Activated CD4-positive, alpha-beta memory T cell treated with anti-CD3 and anti-CD28 coated beads for 36 hours (primary cell): ENCODE data around the gene CNTROB. TPM values are rescaled to one million over a fixed set of nuclear protein-coding genes. Genes with fewer than 3 reads are reported as not detected.

ENCODE experiments used
- CTCF ChIA-PET: fragments of 350-600 bp; sonication (Branson Sonifier 250); formaldehyde crosslinking; loops from one replicate; lab custom pipeline; 2021; ENCODE audit warnings: antibody characterized with exemption, inconsistent platforms; lab: Charles Lee
- POLR2A ChIA-PET: fragments of 350-600 bp; sonication (Branson Sonifier 250); formaldehyde crosslinking; loops from one replicate; lab custom pipeline; 2021; ENCODE audit warnings: antibody characterized with exemption; lab: Charles Lee
- DNase-seq: peaks from one replicate; pipeline ENCODE4 v3.0.0-alpha.2; 2020
- H3K27ac Mint-ChIP-seq: one replicate; pipeline ENCODE4 v1.8.0; 2021; ENCODE audit warnings: mixed read lengths
- H3K27me3 Mint-ChIP-seq: one replicate; pipeline ENCODE4 v1.8.0; 2021; ENCODE audit warnings: mixed read lengths
- H3K36me3 Mint-ChIP-seq: one replicate; pipeline ENCODE4 v1.8.0; 2021; ENCODE audit warnings: mixed read lengths
- H3K4me1 Mint-ChIP-seq: one replicate; pipeline ENCODE4 v1.8.0; 2021; ENCODE audit warnings: low read depth, mixed read lengths
- H3K4me3 Mint-ChIP-seq: one replicate; pipeline ENCODE4 v1.8.0; 2021; ENCODE audit warnings: mild to moderate bottlenecking, mixed read lengths
- H3K9me3 Mint-ChIP-seq: one replicate; pipeline ENCODE4 v1.8.0; 2021; ENCODE audit warnings: mixed read lengths
- intact Hi-C: fragments of 100-400 bp; cut with micrococcal nuclease; formaldehyde crosslinking; loops from one replicate; pipeline ENCODE4 v1.15.1; 2023
- total RNA-seq, 2 experiments: library from RNA; stranded (reverse); gene quantifications; one replicate each; pipeline ENCODE4 v1.2.3, GENCODE V29; 2021

CNTROB gene, protein sequence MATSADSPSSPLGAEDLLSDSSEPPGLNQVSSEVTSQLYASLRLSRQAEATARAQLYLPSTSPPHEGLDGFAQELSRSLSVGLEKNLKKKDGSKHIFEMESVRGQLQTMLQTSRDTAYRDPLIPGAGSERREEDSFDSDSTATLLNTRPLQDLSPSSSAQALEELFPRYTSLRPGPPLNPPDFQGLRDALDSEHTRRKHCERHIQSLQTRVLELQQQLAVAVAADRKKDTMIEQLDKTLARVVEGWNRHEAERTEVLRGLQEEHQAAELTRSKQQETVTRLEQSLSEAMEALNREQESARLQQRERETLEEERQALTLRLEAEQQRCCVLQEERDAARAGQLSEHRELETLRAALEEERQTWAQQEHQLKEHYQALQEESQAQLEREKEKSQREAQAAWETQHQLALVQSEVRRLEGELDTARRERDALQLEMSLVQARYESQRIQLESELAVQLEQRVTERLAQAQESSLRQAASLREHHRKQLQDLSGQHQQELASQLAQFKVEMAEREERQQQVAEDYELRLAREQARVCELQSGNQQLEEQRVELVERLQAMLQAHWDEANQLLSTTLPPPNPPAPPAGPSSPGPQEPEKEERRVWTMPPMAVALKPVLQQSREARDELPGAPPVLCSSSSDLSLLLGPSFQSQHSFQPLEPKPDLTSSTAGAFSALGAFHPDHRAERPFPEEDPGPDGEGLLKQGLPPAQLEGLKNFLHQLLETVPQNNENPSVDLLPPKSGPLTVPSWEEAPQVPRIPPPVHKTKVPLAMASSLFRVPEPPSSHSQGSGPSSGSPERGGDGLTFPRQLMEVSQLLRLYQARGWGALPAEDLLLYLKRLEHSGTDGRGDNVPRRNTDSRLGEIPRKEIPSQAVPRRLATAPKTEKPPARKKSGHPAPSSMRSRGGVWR
- 10 to 100 TPM; 45.9 to 50.1 TPM for total RNA-seq

DNA sequence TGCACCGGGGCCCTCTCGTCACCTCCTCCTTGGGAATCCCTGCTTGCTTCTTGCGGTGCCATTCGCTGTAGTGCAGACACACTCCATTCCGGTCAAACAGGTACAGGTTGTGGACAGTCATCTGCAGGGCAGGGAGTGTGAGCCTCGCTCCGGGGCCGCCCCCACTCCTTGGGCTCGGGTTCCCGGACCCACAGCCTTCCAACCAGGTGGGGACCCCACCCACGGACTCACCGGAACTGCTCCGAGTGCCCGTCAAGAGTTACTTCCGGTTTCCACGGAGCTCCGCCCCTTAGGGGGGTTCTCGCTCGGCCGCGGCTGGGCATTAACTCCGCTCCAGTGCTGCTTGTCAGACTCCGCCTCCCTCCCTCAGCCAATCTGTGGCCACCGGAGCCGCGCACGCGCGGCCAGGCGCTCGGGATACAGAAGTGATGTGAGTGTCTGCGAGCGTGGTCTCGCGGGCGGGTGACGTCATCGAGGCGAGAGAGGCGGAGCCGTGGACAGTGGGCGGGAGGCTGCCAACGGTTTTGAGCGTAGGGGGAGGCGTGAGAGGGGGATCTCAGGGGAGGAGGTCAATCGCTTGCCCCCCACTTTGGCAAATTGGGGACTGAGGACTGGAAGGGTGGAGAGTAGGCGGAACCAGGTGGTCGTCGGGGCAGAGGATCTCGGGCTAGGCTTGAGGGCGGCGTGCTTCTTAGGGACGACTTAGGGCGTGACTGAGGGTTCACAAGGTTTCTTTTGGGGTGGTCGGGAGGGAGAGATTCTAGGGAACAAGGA, at the start of gene CNTROB, which contains the start of gene TRAPPC1:
CNTROB (plus strand) TSS at position 498 of the 774 bp plus-strand sequence. CDS start 874 bp downstream, outside the sequence.
TRAPPC1 (minus strand) TSS at position 238 of the 774 bp plus-strand sequence; CDS start at position 121, 117 bp downstream.
- Mint-ChIP-seq H3K36me3 (peaks cover 27% of the 10 kb centered on the region), H3K27ac (peak within 1 kb of the TSS; percentile 88), H3K9me3 (no peaks in the 10 kb centered on the region), H3K27me3 (no peaks in the 10 kb centered on the region), H3K4me1 (peaks cover 47% of the 10 kb centered on the region), H3K4me3 (peak within 1 kb of the TSS; percentile 93)
- ChIA-PET CTCF (interaction anchor here (0.6 to 5.3 kb wide), 20 partner anchors 9 to 636 kb away, joined by 3 to 93 read pairs (median 5); partner anchors contain the start of genes NAA38, RNF227 and TP53), POLR2A (interaction anchor here (0.6 to 4.7 kb wide), 6 partner anchors 9 to 349 kb away, joined by 3 to 42 read pairs (median 4); partner anchors contain the start of genes MPDU1 and RNF227)
- intact Hi-C loops = loop anchor here (1.0 to 5.0 kb wide), 4 partner anchors 17 to 185 kb away; partner anchors contain the start of gene ALOXE3
- peak; percentile 100 for DNase-seq

- intact Hi-C loops = no loop called here
Measured at GRCh38 chr17:7882629-7883028, 49.4 kb upstream of the CNTROB start.

GRCh38 chr17:7883781-7884386, 48.1 kb upstream of the CNTROB start:
- Mint-ChIP-seq H3K4me1 (no peaks in the 10 kb centered on the region), H3K27me3 (no peaks in the 10 kb centered on the region), H3K36me3 (peaks cover 5% of the 10 kb centered on the region), H3K9me3 (no peaks in the 10 kb centered on the region), H3K27ac (peak overlapping the region; percentile 86), H3K4me3 (peak overlapping the region; percentile 69)
- DNase-seq = peak; percentile 53
- ChIA-PET CTCF (interaction anchor here (0.6 to 1.1 kb wide), 3 partner anchors 47 to 230 kb away, joined by 3 read pairs; no protein-coding TSS in a partner anchor), POLR2A (interaction anchor here (0.6 kb wide), 1 partner anchor 41 kb away, joined by 3 read pairs; no protein-coding TSS in a partner anchor)
- intact Hi-C loops = no loop called here

More at GRCh38 chr17:7882629-7883028, 49.4 kb upstream of the CNTROB start:
- Mint-ChIP-seq H3K36me3 (peaks cover 5% of the 10 kb centered on the region), H3K27ac (no peak overlapping the region), H3K4me3 (no peak overlapping the region), H3K4me1 (no peaks in the 10 kb centered on the region), H3K27me3 (no peaks in the 10 kb centered on the region), H3K9me3 (no peaks in the 10 kb centered on the region)
- ChIA-PET POLR2A (no interaction called here), CTCF (interaction anchor here (0.7 to 1.0 kb wide), 4 partner anchors 15 to 556 kb away, joined by 3 to 6 read pairs (median 3); no protein-coding TSS in a partner anchor)
- no peak for DNase-seq

GRCh38 chr17:7884581-7885366, 47.2 kb upstream of the CNTROB start:
- no peaks in the 10 kb centered on the region for H3K4me1 Mint-ChIP-seq
- peak overlapping the region; percentile 69 for H3K4me3 Mint-ChIP-seq
- H3K36me3 Mint-ChIP-seq = peaks cover 10% of the 10 kb centered on the region
- POLR2A ChIA-PET = interaction anchor here (1.7 to 2.2 kb wide), 2 partner anchors 28 to 31 kb away, joined by 4 to 19 read pairs; partner anchors contain the start of genes CYB5D1, NAA38 and RNF227
- CTCF ChIA-PET = interaction anchor here (0.6 to 2.2 kb wide), 3 partner anchors 48 to 229 kb away, joined by 3 to 6 read pairs (median 3); no protein-coding TSS in a partner anchor
- DNase-seq = peak; percentile 42
- no peaks in the 10 kb centered on the region for H3K27me3 Mint-ChIP-seq
- intact Hi-C loops = no loop called here
- H3K27ac Mint-ChIP-seq = peak overlapping the region; percentile 84
- H3K9me3 Mint-ChIP-seq = no peaks in the 10 kb centered on the region

DNA sequence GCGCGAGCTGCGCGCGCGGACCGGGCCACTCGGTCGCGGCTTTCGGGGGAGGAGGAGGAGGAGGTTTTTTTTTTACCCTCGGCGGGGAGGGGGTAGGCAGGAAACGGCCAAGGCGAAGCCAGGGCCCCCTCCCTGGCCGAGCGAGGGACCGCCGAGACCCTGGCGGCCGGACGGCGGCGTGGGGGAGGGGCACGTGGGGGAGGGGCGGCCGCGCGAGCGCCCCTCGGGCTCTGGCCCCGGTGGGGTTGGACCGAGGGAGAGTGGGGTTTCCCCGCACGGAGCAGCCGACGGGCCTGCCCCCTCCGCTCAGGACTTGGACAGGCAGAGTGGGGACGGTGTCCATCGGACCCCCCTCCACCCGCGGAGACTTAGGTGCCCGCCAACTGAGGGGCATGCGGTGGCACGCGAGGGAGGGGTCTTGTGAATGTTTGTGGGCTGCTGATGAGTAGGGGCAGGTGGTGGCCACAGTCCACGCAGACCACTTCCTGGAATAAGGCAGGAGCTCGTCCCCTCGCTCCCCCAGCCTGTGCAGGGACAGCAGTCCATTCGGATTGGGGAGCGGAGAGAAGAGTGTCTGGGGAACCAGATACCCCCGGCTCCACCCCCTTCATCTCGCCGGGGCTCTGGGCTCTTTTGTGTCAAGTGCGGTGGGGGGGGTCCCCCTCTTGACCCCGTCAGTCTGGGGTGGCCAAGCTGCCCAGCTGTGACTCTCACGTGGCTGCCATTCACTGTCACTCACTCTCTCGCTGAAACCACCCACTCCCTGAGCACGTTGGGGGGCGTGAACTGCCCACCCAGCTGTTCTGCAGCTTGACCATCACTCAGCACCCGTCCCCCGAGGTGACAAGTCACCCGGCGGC, 46.4 kb upstream of the CNTROB start:
- ChIA-PET POLR2A (interaction anchor here (0.6 to 2.2 kb wide), 6 partner anchors 15 to 302 kb away, joined by 3 to 19 read pairs (median 4); partner anchors contain the start of genes CYB5D1, MPDU1, NAA38 and RNF227), CTCF (interaction anchor here (1.0 to 2.2 kb wide), 5 partner anchors 13 to 105 kb away, joined by 3 to 10 read pairs (median 5); partner anchors contain the start of genes CYB5D1 and NAA38)
- no peaks in the 10 kb centered on the region for H3K27me3 Mint-ChIP-seq
- H3K9me3 Mint-ChIP-seq = no peaks in the 10 kb centered on the region
- H3K36me3 Mint-ChIP-seq = peaks cover 18% of the 10 kb centered on the region
- no peaks in the 10 kb centered on the region for H3K4me1 Mint-ChIP-seq
- no peak overlapping the region for H3K27ac Mint-ChIP-seq
- H3K4me3 Mint-ChIP-seq = peak overlapping the region; percentile 57
- intact Hi-C loops = loop anchor here (2.0 kb wide), 2 partner anchors 313 to 497 kb away; partner anchors contain the start of gene RPL26
- DNase-seq = peak; percentile 61

DNA sequence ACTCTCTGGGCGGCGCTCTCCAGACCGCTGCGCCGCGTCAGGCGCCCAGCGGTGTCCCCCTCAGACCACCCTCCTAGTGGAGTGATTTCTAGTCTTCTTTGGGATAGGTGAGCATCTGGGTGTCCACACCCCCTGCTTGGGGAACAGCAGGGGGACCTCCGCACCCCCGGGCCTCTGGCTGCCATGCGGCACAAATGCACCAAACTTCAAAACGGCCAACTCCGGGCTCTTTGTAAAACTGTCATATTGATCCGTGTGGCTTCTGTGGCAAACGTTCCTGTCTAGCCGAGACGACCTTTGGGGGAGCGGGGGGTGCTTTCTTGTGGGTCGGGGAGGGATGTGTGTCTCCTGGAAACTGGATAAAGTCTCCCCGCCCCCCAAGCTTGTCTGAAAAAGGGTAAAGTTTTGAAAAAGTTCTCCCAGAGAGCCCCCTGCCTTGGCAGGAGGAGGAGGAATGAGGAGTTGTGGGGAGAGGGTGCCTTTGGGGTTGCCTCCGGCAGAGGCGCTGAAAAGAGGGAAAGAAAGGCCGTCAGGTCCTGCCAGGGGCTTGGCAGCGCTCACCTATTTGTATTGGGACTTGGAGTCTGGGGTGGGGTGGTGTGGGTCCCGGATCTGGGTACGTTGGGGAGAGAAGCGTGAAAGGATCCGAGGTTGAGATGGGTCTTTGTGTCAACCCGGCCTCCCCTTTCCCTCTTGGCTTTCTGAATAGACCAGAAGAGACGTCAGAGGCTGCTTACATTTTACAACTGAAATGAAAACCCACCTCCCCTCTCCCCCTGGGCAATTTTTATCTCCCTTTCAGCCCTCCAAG, 45.6 kb upstream of the CNTROB start:
- no peaks in the 10 kb centered on the region for H3K4me1 Mint-ChIP-seq
- CTCF ChIA-PET = interaction anchor here (1.0 to 2.2 kb wide), 5 partner anchors 12 to 104 kb away, joined by 3 to 10 read pairs (median 5); partner anchors contain the start of genes CYB5D1 and NAA38
- H3K27me3 Mint-ChIP-seq = no peaks in the 10 kb centered on the region
- H3K4me3 Mint-ChIP-seq = no peak overlapping the region
- DNase-seq = peak; percentile 67
- intact Hi-C loops = loop anchor here (1.0 to 2.0 kb wide), 9 partner anchors 29 to 496 kb away; partner anchors contain the start of genes CNTROB, KDM6B, NAA38 and RPL26
- POLR2A ChIA-PET = interaction anchor here (0.6 to 2.2 kb wide), 6 partner anchors 16 to 303 kb away, joined by 3 to 19 read pairs (median 4); partner anchors contain the start of genes CYB5D1, MPDU1, NAA38 and RNF227
- peaks cover 25% of the 10 kb centered on the region for H3K36me3 Mint-ChIP-seq
- no peaks in the 10 kb centered on the region for H3K9me3 Mint-ChIP-seq
- no peak overlapping the region for H3K27ac Mint-ChIP-seq

- no peaks in the 10 kb centered on the region for H3K9me3 Mint-ChIP-seq
- peaks cover 29% of the 10 kb centered on the region for H3K36me3 Mint-ChIP-seq
- POLR2A ChIA-PET = interaction anchor here (1.7 to 2.2 kb wide), 2 partner anchors 30 to 52 kb away, joined by 4 to 19 read pairs; partner anchors contain the start of genes CYB5D1 and NAA38
- intact Hi-C loops = loop anchor here (1.0 to 2.0 kb wide), 9 partner anchors 28 to 496 kb away; partner anchors contain the start of genes CNTROB, KDM6B, NAA38 and RPL26
- no peak overlapping the region for H3K27ac Mint-ChIP-seq
- no peak for DNase-seq
- H3K4me3 Mint-ChIP-seq = no peak overlapping the region
- H3K27me3 Mint-ChIP-seq = no peaks in the 10 kb centered on the region
- no peaks in the 10 kb centered on the region for H3K4me1 Mint-ChIP-seq
- CTCF ChIA-PET = interaction anchor here (1.3 to 2.2 kb wide), 3 partner anchors 30 to 103 kb away, joined by 5 to 10 read pairs (median 6); partner anchors contain the start of genes CYB5D1 and NAA38
Measured at GRCh38 chr17:7887038-7887481, 44.9 kb upstream of the CNTROB start.

DNA sequence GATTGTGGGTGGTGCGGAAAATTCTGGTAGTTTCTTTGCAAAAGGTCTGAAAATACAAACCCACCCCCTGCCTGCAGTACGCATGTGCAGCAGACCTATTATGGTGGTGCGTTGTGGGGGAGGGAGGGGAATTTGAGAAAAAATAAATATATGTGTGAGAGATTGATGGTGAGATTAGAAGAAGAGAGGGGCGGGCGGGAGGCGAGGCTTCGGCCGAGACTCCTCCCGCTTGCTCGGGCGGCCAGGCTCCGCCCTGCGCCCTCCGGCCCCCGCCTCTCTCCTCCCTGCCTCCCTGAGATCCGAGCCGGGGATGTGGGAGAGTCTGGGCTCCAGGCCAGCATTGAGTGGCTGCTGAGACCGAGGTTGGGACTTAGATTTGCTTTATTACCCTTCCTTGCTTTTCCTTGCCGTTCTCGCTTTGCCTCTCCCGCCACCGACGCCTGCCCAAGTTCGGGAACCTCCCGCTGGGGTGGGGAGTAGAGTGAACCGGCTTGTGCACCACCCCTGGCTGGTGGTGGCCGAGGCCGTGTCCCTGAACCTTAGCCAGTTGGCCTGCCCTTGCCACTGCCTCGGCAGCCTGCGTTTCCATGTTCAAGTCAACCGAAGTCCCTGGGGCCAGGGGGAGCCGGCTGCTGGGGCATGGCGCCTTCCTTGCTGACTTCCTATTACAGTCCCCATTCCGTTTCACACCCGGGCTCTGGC, 44.4 kb upstream of the CNTROB start:
- H3K4me3 Mint-ChIP-seq = no peak overlapping the region
- POLR2A ChIA-PET = no interaction called here

More for the DNA sequence above, 44.4 kb upstream of the CNTROB start:
- H3K36me3 Mint-ChIP-seq = peaks cover 30% of the 10 kb centered on the region
- no peaks in the 10 kb centered on the region for H3K4me1 Mint-ChIP-seq
- no peaks in the 10 kb centered on the region for H3K27me3 Mint-ChIP-seq
- H3K9me3 Mint-ChIP-seq = no peaks in the 10 kb centered on the region
- CTCF ChIA-PET = no interaction called here
- intact Hi-C loops = loop anchor here (1.0 to 2.0 kb wide), 9 partner anchors 28 to 495 kb away; partner anchors contain the start of genes CNTROB, KDM6B, NAA38 and RPL26
- DNase-seq = peak; percentile 95
- H3K27ac Mint-ChIP-seq = no peak overlapping the region
